ENCODE results near the gene CALN1.

CALN1 gene

GRCh38 chr7:72176875-72177274 is 235.3 kb downstream of the CALN1 start:
- H3K9me3 ChIP-seq (ENCODE audit: low read length): no peaks in the 10 kb centered on the region
- no peaks in the 10 kb centered on the region for H3K4me1 ChIP-seq (ENCODE audit: insufficient read depth, low read length)
- no peak overlapping the region for H2AFZ ChIP-seq (ENCODE audit: low read depth, low read length)
- no peak overlapping the region for H3K4me3 ChIP-seq (ENCODE audit: low read length)
- H3K27me3 ChIP-seq (ENCODE audit: insufficient read depth, low read length): no peaks in the 10 kb centered on the region
- H3K36me3 ChIP-seq (ENCODE audit: insufficient read depth, low read length): no peaks in the 10 kb centered on the region

GRCh38 chr7:72170475-72170874 is 241.7 kb downstream of the CALN1 start:
- Histone ChIP-seq H3K4me1 (ENCODE audit: insufficient read depth, low read length) (no peaks in the 10 kb centered on the region), H2AFZ (ENCODE audit: low read depth, low read length) (no peak overlapping the region), H3K9me3 (ENCODE audit: low read length) (no peaks in the 10 kb centered on the region), H3K36me3 (ENCODE audit: insufficient read depth, low read length) (no peaks in the 10 kb centered on the region), H3K4me3 (ENCODE audit: low read length) (no peak overlapping the region), H3K27me3 (ENCODE audit: insufficient read depth, low read length) (no peaks in the 10 kb centered on the region)

GRCh38 chr7:72163271-72163670 is 248.9 kb downstream of the CALN1 start:
- H3K4me1 ChIP-seq (ENCODE audit: insufficient read depth, low read length): no peaks in the 10 kb centered on the region
- no peaks in the 10 kb centered on the region for H3K27me3 ChIP-seq (ENCODE audit: insufficient read depth, low read length)
- no peaks in the 10 kb centered on the region for H3K36me3 ChIP-seq (ENCODE audit: insufficient read depth, low read length)
- H3K9me3 ChIP-seq (ENCODE audit: low read length): no peaks in the 10 kb centered on the region
- no peak overlapping the region for H3K4me3 ChIP-seq (ENCODE audit: low read length)
- no peak overlapping the region for H2AFZ ChIP-seq (ENCODE audit: low read depth, low read length)

- Histone ChIP-seq H3K36me3 (ENCODE audit: insufficient read depth, low read length) (no peaks in the 10 kb centered on the region), H3K9me3 (ENCODE audit: low read length) (no peaks in the 10 kb centered on the region), H3K27me3 (ENCODE audit: insufficient read depth, low read length) (no peaks in the 10 kb centered on the region), H3K4me1 (ENCODE audit: insufficient read depth, low read length) (no peaks in the 10 kb centered on the region), H3K4me3 (ENCODE audit: low read length) (no peak overlapping the region), H2AFZ (ENCODE audit: low read depth, low read length) (no peak overlapping the region)
Measured at GRCh38 chr7:72161534-72161933, 250.6 kb downstream of the CALN1 start.

GRCh38 chr7:72159911-72160310 is 252.2 kb downstream of the CALN1 start:
- H3K27me3 ChIP-seq (ENCODE audit: insufficient read depth, low read length): no peaks in the 10 kb centered on the region
- H3K4me1 ChIP-seq (ENCODE audit: insufficient read depth, low read length): no peaks in the 10 kb centered on the region
- no peak overlapping the region for H3K4me3 ChIP-seq (ENCODE audit: low read length)
- H3K9me3 ChIP-seq (ENCODE audit: low read length): no peaks in the 10 kb centered on the region
- H3K36me3 ChIP-seq (ENCODE audit: insufficient read depth, low read length): no peaks in the 10 kb centered on the region
- no peak overlapping the region for H2AFZ ChIP-seq (ENCODE audit: low read depth, low read length)

GRCh38 chr7:72156671-72157070 is 255.5 kb downstream of the CALN1 start:
- Histone ChIP-seq H3K36me3 (ENCODE audit: insufficient read depth, low read length) (no peaks in the 10 kb centered on the region), H3K9me3 (ENCODE audit: low read length) (no peaks in the 10 kb centered on the region), H3K4me1 (ENCODE audit: insufficient read depth, low read length) (no peaks in the 10 kb centered on the region), H2AFZ (ENCODE audit: low read depth, low read length) (no peak overlapping the region), H3K27me3 (ENCODE audit: insufficient read depth, low read length) (no peaks in the 10 kb centered on the region), H3K4me3 (ENCODE audit: low read length) (no peak overlapping the region)

- Histone ChIP-seq H3K9me3 (ENCODE audit: low read length) (no peaks in the 10 kb centered on the region), H3K4me1 (ENCODE audit: insufficient read depth, low read length) (no peaks in the 10 kb centered on the region), H3K36me3 (ENCODE audit: insufficient read depth, low read length) (no peaks in the 10 kb centered on the region), H3K27me3 (ENCODE audit: insufficient read depth, low read length) (no peaks in the 10 kb centered on the region), H3K4me3 (ENCODE audit: low read length) (no peak overlapping the region), H2AFZ (ENCODE audit: low read depth, low read length) (no peak overlapping the region)
Measured at GRCh38 chr7:72153132-72153512, 259.0 kb downstream of the CALN1 start.

GRCh38 chr7:72152161-72153131 is 259.7 kb downstream of the CALN1 start:
- Histone ChIP-seq H3K27me3 (ENCODE audit: insufficient read depth, low read length) (no peaks in the 10 kb centered on the region), H2AFZ (ENCODE audit: low read depth, low read length) (no peak overlapping the region), H3K9me3 (ENCODE audit: low read length) (no peaks in the 10 kb centered on the region), H3K4me3 (ENCODE audit: low read length) (no peak overlapping the region), H3K36me3 (ENCODE audit: insufficient read depth, low read length) (no peaks in the 10 kb centered on the region), H3K4me1 (ENCODE audit: insufficient read depth, low read length) (no peaks in the 10 kb centered on the region)

GRCh38 chr7:72140566-72140965 is 271.6 kb downstream of the CALN1 start:
- no peaks in the 10 kb centered on the region for H3K9me3 ChIP-seq (ENCODE audit: low read length)
- no peak overlapping the region for H2AFZ ChIP-seq (ENCODE audit: low read depth, low read length)
- no peaks in the 10 kb centered on the region for H3K4me1 ChIP-seq (ENCODE audit: insufficient read depth, low read length)
- H3K36me3 ChIP-seq (ENCODE audit: insufficient read depth, low read length): no peaks in the 10 kb centered on the region
- H3K4me3 ChIP-seq (ENCODE audit: low read length): no peak overlapping the region
- no peaks in the 10 kb centered on the region for H3K27me3 ChIP-seq (ENCODE audit: insufficient read depth, low read length)

- Histone ChIP-seq H3K4me3 (ENCODE audit: low read length) (no peak overlapping the region), H3K36me3 (ENCODE audit: insufficient read depth, low read length) (no peaks in the 10 kb centered on the region), H3K9me3 (ENCODE audit: low read length) (no peaks in the 10 kb centered on the region), H3K4me1 (ENCODE audit: insufficient read depth, low read length) (no peaks in the 10 kb centered on the region), H2AFZ (ENCODE audit: low read depth, low read length) (no peak overlapping the region), H3K27me3 (ENCODE audit: insufficient read depth, low read length) (no peaks in the 10 kb centered on the region)
Measured at GRCh38 chr7:72127136-72127535, 285.0 kb downstream of the CALN1 start.

GRCh38 chr7:72123913-72124312 is 288.2 kb downstream of the CALN1 start:
- Histone ChIP-seq H2AFZ (ENCODE audit: low read depth, low read length) (no peak overlapping the region), H3K4me3 (ENCODE audit: low read length) (no peak overlapping the region), H3K36me3 (ENCODE audit: insufficient read depth, low read length) (no peaks in the 10 kb centered on the region)

GRCh38 chr7:72118366-72118765 is 293.8 kb downstream of the CALN1 start:
- H3K4me1 ChIP-seq (ENCODE audit: insufficient read depth, low read length): no peaks in the 10 kb centered on the region
- no peak overlapping the region for H3K4me3 ChIP-seq (ENCODE audit: low read length)
- no peaks in the 10 kb centered on the region for H3K9me3 ChIP-seq (ENCODE audit: low read length)
- H2AFZ ChIP-seq (ENCODE audit: low read depth, low read length): no peak overlapping the region
- H3K36me3 ChIP-seq (ENCODE audit: insufficient read depth, low read length): no peaks in the 10 kb centered on the region
- H3K27me3 ChIP-seq (ENCODE audit: insufficient read depth, low read length): no peaks in the 10 kb centered on the region

More at GRCh38 chr7:72123913-72124312, 288.2 kb downstream of the CALN1 start:
- Histone ChIP-seq H3K27me3 (ENCODE audit: insufficient read depth, low read length) (no peaks in the 10 kb centered on the region), H3K4me1 (ENCODE audit: insufficient read depth, low read length) (no peaks in the 10 kb centered on the region), H3K9me3 (ENCODE audit: low read length) (no peaks in the 10 kb centered on the region)

GRCh38 chr7:72114129-72114528 is 298.0 kb downstream of the CALN1 start:
- H3K27me3 ChIP-seq (ENCODE audit: insufficient read depth, low read length): no peaks in the 10 kb centered on the region
- no peak overlapping the region for H2AFZ ChIP-seq (ENCODE audit: low read depth, low read length)
- H3K4me3 ChIP-seq (ENCODE audit: low read length): no peak overlapping the region
- no peaks in the 10 kb centered on the region for H3K9me3 ChIP-seq (ENCODE audit: low read length)
- H3K4me1 ChIP-seq (ENCODE audit: insufficient read depth, low read length): no peaks in the 10 kb centered on the region
- no peaks in the 10 kb centered on the region for H3K36me3 ChIP-seq (ENCODE audit: insufficient read depth, low read length)

- no peaks in the 10 kb centered on the region for H3K4me1 ChIP-seq (ENCODE audit: insufficient read depth, low read length)
- H3K9me3 ChIP-seq (ENCODE audit: low read length): no peaks in the 10 kb centered on the region
- H3K36me3 ChIP-seq (ENCODE audit: insufficient read depth, low read length): no peaks in the 10 kb centered on the region
- no peaks in the 10 kb centered on the region for H3K27me3 ChIP-seq (ENCODE audit: insufficient read depth, low read length)
- H2AFZ ChIP-seq (ENCODE audit: low read depth, low read length): no peak overlapping the region
- H3K4me3 ChIP-seq (ENCODE audit: low read length): no peak overlapping the region
Measured at GRCh38 chr7:72112992-72113391, 299.1 kb downstream of the CALN1 start.

Data from neuron (in vitro differentiated cells).